GM12878 (cell line): Measurements from ENCODE around the gene RBL2. TPM values are rescaled to one million over a fixed set of nuclear protein-coding genes. Genes with fewer than 3 reads are reported as not detected.

Experiments
- ATAC-seq: fragments of 200-7000 bp; cut with Tn5 transposase; 3 replicates; pipeline ENCODE4 v1.9.1; 2020; ENCODE audit warnings: mild to moderate bottlenecking, moderate library complexity
- BruUV-seq: library from RNA; stranded (reverse); fragments of 400-500 nt; replicated peaks from 2 replicates; lab custom pipeline; 2021; lab: Mats Ljungman, UMichigan
- CTCF ChIA-PET: fragments of 300-600 bp; sonication (Branson Sonifier 250); formaldehyde crosslinking; extraction: SDS; loops from one replicate; lab custom pipeline; 2021; ENCODE audit warnings: inconsistent platforms; lab: Yijun Ruan, JAX
- POLR2A ChIA-PET: fragments of 350-600 bp; formaldehyde crosslinking; extraction: SDS; loops from one replicate; lab custom pipeline; 2021; ENCODE audit warnings: inconsistent platforms; lab: Charles Lee
- RAD21 ChIA-PET: fragments of 300-600 bp; sonication (Branson Sonifier 250); formaldehyde crosslinking; loops from one replicate; lab custom pipeline; 2023; ENCODE audit warnings: antibody characterized with exemption; ENCODE audit not compliant: unreplicated experiment; lab: Charles Lee
- SMC1A ChIA-PET: fragments of 300-600 bp; sonication (Branson Sonifier 250); formaldehyde crosslinking; loops from one replicate; lab custom pipeline; 2023; ENCODE audit not compliant: unreplicated experiment, uncharacterized antibody; lab: Charles Lee
- DNase-seq: peaks from one replicate; pipeline ENCODE4 v3.0.0-alpha.2; 2011; ENCODE audit warnings: low read depth, low spot score
- FAIRE-seq: peaks from 3 replicates; lab custom pipeline; 2011; peaks lifted over from hg19 to GRCh38; lab: Jason Lieb, UNC
- H2AFZ ChIP-seq: 2 replicates; pipeline ENCODE4 v1.6.0; 2011; ENCODE audit warnings: low read depth, low read length, control low read depth; ENCODE audit not compliant: control insufficient read depth
- H3K27ac ChIP-seq: 2 replicates; pipeline ENCODE4 v1.5.1; 2011; ENCODE audit warnings: control low read depth; ENCODE audit not compliant: control insufficient read depth, insufficient read depth
- H3K27me3 ChIP-seq, 2 experiments: replicated peaks in 1 of 2; 2 replicates each; pipeline versions ENCODE4 v1.6.0 to v1.6.1; 2011; ENCODE audit warnings: low read length in 1 of 2; ENCODE audit not compliant: control insufficient read depth in 2 of 2, insufficient read depth in 2 of 2
- H3K36me3 ChIP-seq, 2 experiments: 2 replicates each; pipeline ENCODE4 v1.5.1; 2011; ENCODE audit warnings: low read length in 1 of 2; ENCODE audit not compliant: control insufficient read depth in 2 of 2, insufficient read depth in 2 of 2
- H3K4me1 ChIP-seq: 2 replicates; pipeline ENCODE4 v1.6.1; 2011; ENCODE audit warnings: mild to moderate bottlenecking, low read length, moderate library complexity, mixed read lengths; ENCODE audit not compliant: control insufficient read depth, insufficient read depth
- H3K4me2 ChIP-seq: 2 replicates; pipeline ENCODE4 v1.6.0; 2011; ENCODE audit warnings: control low read depth; ENCODE audit not compliant: control insufficient read depth, insufficient read depth
- H3K4me3 ChIP-seq: fragments of 200-600 bp; sonication (generic); 2 replicates; pipeline ENCODE4 v1.5.1; 2016
- H3K79me2 ChIP-seq: 2 replicates; pipeline ENCODE4 v1.6.0; 2011; ENCODE audit warnings: low read length; ENCODE audit not compliant: control insufficient read depth, insufficient read depth
- H3K9ac ChIP-seq: 2 replicates; pipeline ENCODE4 v1.8.0; 2011; ENCODE audit warnings: low read length, control low read depth, mixed read lengths; ENCODE audit not compliant: control insufficient read depth, insufficient read depth
- H3K9me3 ChIP-seq: replicated peaks from 3 replicates; pipeline ENCODE4 v1.5.1; 2011; ENCODE audit warnings: mild to moderate bottlenecking, low read length; ENCODE audit not compliant: control insufficient read depth, insufficient read depth
- H4K20me1 ChIP-seq: 2 replicates; pipeline ENCODE4 v1.6.0; 2011; ENCODE audit not compliant: control insufficient read depth, insufficient read depth
- BCL11A ChIP-seq: IDR thresholded peaks from 2 replicates; pipeline ENCODE4 v1.6.1; 2011; ENCODE audit warnings: low read depth, low read length
- CHD4 ChIP-seq: fragments of 200-600 bp; sonication (generic); IDR thresholded peaks from 2 replicates; pipeline ENCODE4 v1.6.1; 2016; ENCODE audit warnings: mild to moderate bottlenecking
- FOXM1 ChIP-seq: IDR thresholded peaks from 2 replicates; pipeline ENCODE4 v1.6.1; 2012; ENCODE audit warnings: low read depth, mild to moderate bottlenecking, inconsistent platforms, low read length, moderate library complexity
- HDGF ChIP-seq: fragments of 450-650 bp; IDR thresholded peaks from 2 replicates; pipeline ENCODE4 v1.6.1; 2016; ENCODE audit warnings: antibody characterized with exemption
- IKZF2 ChIP-seq, 2 experiments: fragments of 450-650 bp; IDR thresholded peaks; 2 replicates each; pipeline ENCODE4 v1.6.1; 2017; ENCODE audit warnings: mild to moderate bottlenecking in 2 of 2, moderate library complexity in 2 of 2
- KDM1A ChIP-seq: fragments of 200-600 bp; sonication (generic); IDR thresholded peaks from 2 replicates; pipeline ENCODE4 v1.6.1; 2016; ENCODE audit warnings: borderline replicate concordance
- MTA2 ChIP-seq: fragments of 450-650 bp; IDR thresholded peaks from 2 replicates; pipeline ENCODE4 v1.6.1; 2016; ENCODE audit warnings: low read depth, mild to moderate bottlenecking, moderate library complexity
- MXI1 ChIP-seq: fragments of 150-350 bp; IDR thresholded peaks from 2 replicates; pipeline ENCODE4 v1.6.1; 2011; ENCODE audit warnings: low read depth, mild to moderate bottlenecking, inconsistent platforms, low read length, improper control_type of control experiment
- SMC3 ChIP-seq: IDR thresholded peaks from 2 replicates; pipeline ENCODE4 v1.6.1; 2011; ENCODE audit warnings: low read length, improper control_type of control experiment, borderline replicate concordance
- SRF ChIP-seq, 2 experiments: IDR thresholded peaks; 2 replicates each; pipeline ENCODE4 v1.6.1; 2011; ENCODE audit warnings: low read depth in 2 of 2, low read length in 2 of 2, mild to moderate bottlenecking in 1 of 2, moderate library complexity in 1 of 2
- TARDBP ChIP-seq: IDR thresholded peaks from 2 replicates; pipeline ENCODE4 v1.6.1; 2016; ENCODE audit warnings: borderline replicate concordance
- YBX1 ChIP-seq: fragments of 450-650 bp; IDR thresholded peaks from 2 replicates; pipeline ENCODE4 v1.6.1; 2016; ENCODE audit warnings: antibody characterized with exemption
- ZNF274 ChIP-seq: IDR thresholded peaks from one replicate; pipeline ENCODE4 v1.8.0; 2011; ENCODE audit not compliant: insufficient read length, insufficient read depth
- ZNF622 ChIP-seq: fragments of 450-650 bp; IDR thresholded peaks from 2 replicates; pipeline ENCODE4 v1.6.1; 2017; ENCODE audit warnings: mild to moderate bottlenecking, inconsistent platforms
- WGBS: methylation state at CpG from one replicate; pipeline ENCODE4 v1.1.6; 2016; ENCODE audit warnings: low lambda C conversion rate; ENCODE audit not compliant: insufficient replicate concordance, insufficient coverage; ENCODE audit errors: missing lambda C conversion rate; 5-methylcytosine and 5-hydroxymethylcytosine counted together
- in situ Hi-C: fragments of 300-500 bp; cut with MboI; formaldehyde crosslinking; loops from 9 replicates; pipeline ENCODE4 v1.14.3; 2018; ENCODE audit warnings: mixed read lengths
- intact Hi-C: fragments of 100-400 bp; cut with micrococcal nuclease; formaldehyde crosslinking; loops from one replicate; pipeline ENCODE4 v1.14.2; 2022; ENCODE audit not compliant: unreplicated experiment
- polyA plus RNA-seq, 11 experiments: library from polyadenylated mRNA; depleted of rRNA in 4 of 11; unstranded in 6 of 11; stranded (reverse) in 5 of 11; fragments of >200 nt; fragmentation: Nextera tagmentation in 4 of 11; fragmentation: Illumina TruSeq in 1 of 11; extraction: Ambion mirVana in 4 of 11; extraction: Trizol in 1 of 11; gene quantifications; 1 replicate in 1 of 11; 2 replicates in 10 of 11; pipeline versions ENCODE4 v1.2.1 to v1.2.3, GENCODE V29; 2011 to 2016; ENCODE audit warnings: inconsistent platforms in 2 of 11, missing spikeins in 2 of 11, low read depth in 1 of 11
- total RNA-seq, 4 experiments: library from RNA; depleted of rRNA in 3 of 4; stranded (reverse); fragments of >200 nt in 3 of 4; fragmentation: Illumina TruSeq in 1 of 4; extraction: Trizol in 1 of 4; gene quantifications; 2 replicates each; pipeline versions ENCODE4 v1.2.1 to v1.2.3, GENCODE V29; 2013 to 2021
- TF ChIP-seq, protein P1 (sequence below): IDR thresholded peaks from 2 replicates; pipeline ENCODE4 v1.6.1; 2011; ENCODE audit warnings: low read depth, mild to moderate bottlenecking, low read length, moderate library complexity, borderline replicate concordance; ENCODE audit errors: extremely low read depth
- TF ChIP-seq, protein P2 (sequence below): fragments of 450-650 bp; IDR thresholded peaks from 2 replicates; pipeline ENCODE4 v1.6.1; 2017; ENCODE audit warnings: borderline replicate concordance
- TF ChIP-seq, protein P3 (sequence below): fragments of 450-650 bp; IDR thresholded peaks from 2 replicates; pipeline ENCODE4 v1.6.1; 2016; ENCODE audit warnings: mild to moderate bottlenecking

RBL2 gene
- total and polyA plus RNA-seq, 10 of the 15 experiments (the other 5 are each of a cell fraction or from before 2014, with no cell fraction given) = 10.0 to 107 (median 39.0) TPM

- H3K9ac ChIP-seq = no peak overlapping the region
- ATAC-seq (no peak), DNase-seq (no peak)
- H3K27me3 ChIP-seq = no peaks in the 10 kb centered on the region
- no peaks in the 10 kb centered on the region; the same call in 2 of the 3 replicates for H3K9me3 ChIP-seq
- no peak overlapping the region for H3K27ac ChIP-seq
- CTCF ChIA-PET = interaction anchor here (0.6 to 0.9 kb wide), 2 partner anchors 19 to 20 kb away, joined by 3 read pairs; no protein-coding TSS in a partner anchor
- peaks cover 6% of the 10 kb centered on the region for H3K4me1 ChIP-seq
- H2AFZ ChIP-seq = no peak overlapping the region
- H3K4me2 ChIP-seq = no peak overlapping the region
- no peak overlapping the region for H3K4me3 ChIP-seq
- in situ Hi-C loops = no loop called here
- no peaks in the 10 kb centered on the region for H3K36me3 ChIP-seq
- SMC1A ChIA-PET = interaction anchor here (1.1 to 2.1 kb wide), 2 partner anchors 11 to 25 kb away, joined by 3 to 6 read pairs; no protein-coding TSS in a partner anchor
- POLR2A ChIA-PET = no interaction called here
- intact Hi-C loops = no loop called here
- 95% methylated on average over 14 of the region's 14 CpGs for WGBS
- RAD21 ChIA-PET = interaction anchor here (2.2 kb wide), 1 partner anchor 11 kb away, joined by 6 read pairs; no protein-coding TSS in a partner anchor
- TF ChIP-seq KDM1A (no peak), YBX1 (no peak), FOXM1 (no peak), ZNF622 (no peak), HDGF (no peak), BCL11A (no peak), MTA2 (no peak), IKZF2 (IDR thresholded peaks at IDR 0.05) (no peak), CHD4 (no peak), SMC3 (no peak), ZNF274 (no peak), SRF (IDR thresholded peaks at IDR 0.05; ENCODE audit: low read depth in 2 of 2, low read length in 2 of 2) (no peak), TARDBP (no peak), MXI1 (no peak)
- TF ChIP-seq, protein P1, sequence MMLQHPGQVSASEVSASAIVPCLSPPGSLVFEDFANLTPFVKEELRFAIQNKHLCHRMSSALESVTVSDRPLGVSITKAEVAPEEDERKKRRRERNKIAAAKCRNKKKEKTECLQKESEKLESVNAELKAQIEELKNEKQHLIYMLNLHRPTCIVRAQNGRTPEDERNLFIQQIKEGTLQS = no peak
- TF ChIP-seq, protein P2, sequence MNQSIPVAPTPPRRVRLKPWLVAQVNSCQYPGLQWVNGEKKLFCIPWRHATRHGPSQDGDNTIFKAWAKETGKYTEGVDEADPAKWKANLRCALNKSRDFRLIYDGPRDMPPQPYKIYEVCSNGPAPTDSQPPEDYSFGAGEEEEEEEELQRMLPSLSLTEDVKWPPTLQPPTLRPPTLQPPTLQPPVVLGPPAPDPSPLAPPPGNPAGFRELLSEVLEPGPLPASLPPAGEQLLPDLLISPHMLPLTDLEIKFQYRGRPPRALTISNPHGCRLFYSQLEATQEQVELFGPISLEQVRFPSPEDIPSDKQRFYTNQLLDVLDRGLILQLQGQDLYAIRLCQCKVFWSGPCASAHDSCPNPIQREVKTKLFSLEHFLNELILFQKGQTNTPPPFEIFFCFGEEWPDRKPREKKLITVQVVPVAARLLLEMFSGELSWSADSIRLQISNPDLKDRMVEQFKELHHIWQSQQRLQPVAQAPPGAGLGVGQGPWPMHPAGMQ = no peak
- TF ChIP-seq, protein P3, sequence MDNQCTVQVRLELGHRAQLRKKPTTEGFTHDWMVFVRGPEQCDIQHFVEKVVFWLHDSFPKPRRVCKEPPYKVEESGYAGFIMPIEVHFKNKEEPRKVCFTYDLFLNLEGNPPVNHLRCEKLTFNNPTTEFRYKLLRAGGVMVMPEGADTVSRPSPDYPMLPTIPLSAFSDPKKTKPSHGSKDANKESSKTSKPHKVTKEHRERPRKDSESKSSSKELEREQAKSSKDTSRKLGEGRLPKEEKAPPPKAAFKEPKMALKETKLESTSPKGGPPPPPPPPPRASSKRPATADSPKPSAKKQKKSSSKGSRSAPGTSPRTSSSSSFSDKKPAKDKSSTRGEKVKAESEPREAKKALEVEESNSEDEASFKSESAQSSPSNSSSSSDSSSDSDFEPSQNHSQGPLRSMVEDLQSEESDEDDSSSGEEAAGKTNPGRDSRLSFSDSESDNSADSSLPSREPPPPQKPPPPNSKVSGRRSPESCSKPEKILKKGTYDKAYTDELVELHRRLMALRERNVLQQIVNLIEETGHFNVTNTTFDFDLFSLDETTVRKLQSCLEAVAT = no peak
- TF ChIP-seq, all 136 proteins: peak for 0
- Histone ChIP-seq H4K20me1 (no peaks in the 10 kb centered on the region), H3K79me2 (no peaks in the 10 kb centered on the region)
- no peak for FAIRE-seq
- BruUV-seq = no TSS peak
These were observed 95.2 kb downstream of the RBL2 start for GRCh38 chr16:53529513-53529912.
